GM21381 (cell line): ENCODE measurements around the gene KCTD20.

Source experiments
- ATAC-seq: cut with Tn5 transposase; IDR thresholded peaks from one replicate; pipeline ENCODE4 v1.9.1; 2021; ENCODE audit warnings: mild to moderate bottlenecking, moderate library complexity; ENCODE audit not compliant: unreplicated experiment

Gene KCTD20

DNA sequence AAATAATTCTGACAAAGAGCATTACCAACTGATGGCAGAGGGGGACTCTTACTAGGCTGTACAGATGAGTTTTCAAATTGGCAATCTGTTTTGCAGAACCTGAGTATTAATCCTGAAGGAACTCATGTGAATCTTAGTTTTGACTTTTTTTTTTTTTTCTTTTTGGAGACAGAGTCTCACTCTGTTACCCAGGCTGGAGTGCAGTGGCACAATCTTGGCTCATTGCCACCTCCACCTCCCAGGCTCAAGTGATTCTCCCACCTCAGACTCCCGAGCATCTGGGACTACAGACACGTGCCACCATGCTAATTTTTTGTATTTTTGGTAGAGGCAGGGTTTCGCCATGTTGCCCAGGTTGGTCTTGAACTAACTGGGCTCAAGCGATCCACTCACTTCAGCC is 49.3 kb downstream of the KCTD20 start:
- no peak for ATAC-seq

DNA sequence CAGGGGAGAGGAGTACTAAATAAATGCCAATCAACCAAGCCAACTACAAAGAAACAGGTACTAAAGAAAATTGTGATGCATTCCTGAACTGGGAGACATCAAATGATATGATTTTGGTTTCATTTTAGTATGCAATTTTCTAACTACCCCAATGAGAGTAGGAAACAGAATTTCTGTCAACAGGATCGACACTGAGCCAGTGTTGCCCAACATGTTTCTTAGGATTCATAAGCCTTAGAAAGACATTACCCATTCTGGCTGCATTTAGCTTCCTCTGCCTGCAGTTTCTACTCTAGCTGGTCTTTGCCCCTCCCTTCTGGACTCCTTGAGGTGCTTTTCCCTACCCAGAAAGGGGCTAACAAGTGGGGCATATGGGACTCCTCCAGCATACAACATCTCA is 49.8 kb downstream of the KCTD20 start:
- ATAC-seq = no peak

DNA sequence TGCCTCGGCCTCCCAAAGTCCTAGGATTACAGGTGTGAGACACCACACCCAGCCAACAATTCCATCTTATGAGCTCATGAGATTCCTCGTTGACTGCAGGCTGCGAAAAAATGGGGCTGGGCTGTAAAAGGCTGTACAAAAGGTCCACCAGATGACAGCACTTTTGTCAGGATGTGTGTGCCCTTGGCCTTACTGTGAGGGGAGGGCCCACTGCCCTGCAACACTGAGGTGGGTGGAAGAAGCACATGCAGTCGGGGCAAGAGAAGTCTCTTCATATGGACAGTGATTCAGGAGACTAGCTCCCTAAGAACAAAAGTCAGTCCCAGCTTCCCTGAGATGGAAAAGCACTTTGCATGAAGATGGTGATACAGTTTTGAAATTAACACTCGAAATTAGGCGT is 50.5 kb downstream of the KCTD20 start:
- no peak for ATAC-seq

DNA sequence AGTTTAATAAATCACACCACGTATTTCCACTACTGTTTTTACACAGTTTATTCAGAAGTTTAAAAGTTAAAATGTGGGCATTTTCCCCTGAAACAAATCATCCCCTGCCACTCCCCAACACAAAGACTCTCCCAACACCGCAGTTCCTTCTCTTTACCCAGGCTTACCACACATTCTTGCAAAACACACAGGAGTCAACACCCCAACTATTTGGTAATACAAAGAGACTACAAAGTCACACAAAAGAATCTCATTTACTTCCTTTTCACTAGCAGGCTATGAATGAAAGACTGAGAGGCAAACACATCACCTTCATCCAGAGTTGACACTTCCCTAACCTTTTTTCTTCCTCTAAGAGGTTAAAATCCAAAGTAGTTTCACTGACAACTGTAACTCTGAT is 51.1 kb downstream of the KCTD20 start:
- no peak for ATAC-seq

DNA sequence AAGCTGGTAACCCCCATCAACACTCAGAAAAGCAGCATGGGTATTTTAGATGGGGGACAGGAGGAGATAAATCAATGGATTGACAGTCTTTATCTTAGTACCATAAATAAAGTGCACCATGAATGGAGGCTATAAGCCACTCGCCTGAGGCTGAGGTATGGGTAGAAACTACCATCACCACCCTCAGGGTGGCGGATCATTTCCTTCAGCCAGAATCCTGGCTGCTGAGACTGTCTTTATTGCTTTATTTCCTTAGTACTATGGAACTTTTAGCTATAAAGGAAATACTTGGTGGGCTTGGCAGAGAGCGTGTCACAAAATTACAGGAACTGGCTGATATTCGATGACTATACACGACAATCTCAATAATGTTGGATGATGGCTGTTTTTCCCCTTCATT is 52.3 kb downstream of the KCTD20 start:
- ATAC-seq = no peak

DNA sequence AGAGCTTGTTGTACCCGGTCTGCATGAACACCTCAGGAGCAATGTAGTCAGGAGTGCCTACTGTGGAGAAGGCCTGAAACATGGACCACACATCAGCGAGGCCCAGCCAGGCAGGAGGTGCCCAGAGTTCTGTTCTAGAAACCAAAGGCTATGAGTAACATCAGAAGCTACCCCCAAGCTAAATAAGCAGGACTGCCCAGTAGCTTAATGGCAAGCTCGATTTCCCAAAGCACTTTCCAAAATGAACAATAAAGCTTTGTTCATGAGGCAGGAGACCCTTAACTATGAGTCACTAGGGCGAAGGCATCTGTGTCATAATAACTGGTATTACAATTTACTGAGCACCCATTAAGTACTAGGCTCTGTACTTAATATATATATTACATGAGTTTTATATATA is 57.1 kb downstream of the KCTD20 start:
- ATAC-seq = no peak

DNA sequence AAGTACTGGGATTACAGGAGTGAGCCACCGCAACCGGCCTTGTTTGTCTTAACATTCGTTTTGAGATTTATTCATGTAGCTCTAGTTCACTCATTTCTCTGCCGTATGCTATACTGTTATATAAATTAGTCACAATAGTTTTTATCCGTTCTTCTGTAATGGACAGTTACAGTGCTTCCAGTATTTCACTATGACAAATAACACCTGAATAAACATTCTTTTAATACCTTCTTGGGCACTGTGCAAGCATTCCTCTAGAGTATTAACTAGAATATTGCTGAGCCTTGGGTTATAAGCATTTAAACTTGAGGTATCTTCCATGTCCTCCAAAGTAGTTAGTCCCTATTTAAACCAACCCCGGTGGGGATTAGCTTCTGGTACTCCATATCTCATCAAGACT is 58.9 kb downstream of the KCTD20 start:
- ATAC-seq = no peak

DNA sequence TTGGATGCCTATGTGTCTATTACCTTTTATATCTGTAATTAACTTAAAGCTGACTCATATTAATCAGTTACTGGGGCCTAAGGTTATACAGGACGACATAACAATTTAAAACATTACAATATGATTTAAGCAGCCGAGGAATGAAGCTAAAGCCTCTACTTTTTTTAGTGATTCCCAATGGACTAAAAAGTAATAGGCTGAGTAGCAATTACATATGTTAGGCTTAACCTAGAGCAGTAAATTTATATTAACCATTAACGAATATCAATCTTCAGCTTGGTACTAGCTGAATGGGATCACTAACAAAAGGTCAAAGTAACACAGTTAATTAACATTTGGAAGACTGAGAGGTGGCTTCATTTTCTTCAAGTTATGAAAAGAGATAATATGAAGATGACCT is 61.4 kb downstream of the KCTD20 start:
- no peak for ATAC-seq

DNA sequence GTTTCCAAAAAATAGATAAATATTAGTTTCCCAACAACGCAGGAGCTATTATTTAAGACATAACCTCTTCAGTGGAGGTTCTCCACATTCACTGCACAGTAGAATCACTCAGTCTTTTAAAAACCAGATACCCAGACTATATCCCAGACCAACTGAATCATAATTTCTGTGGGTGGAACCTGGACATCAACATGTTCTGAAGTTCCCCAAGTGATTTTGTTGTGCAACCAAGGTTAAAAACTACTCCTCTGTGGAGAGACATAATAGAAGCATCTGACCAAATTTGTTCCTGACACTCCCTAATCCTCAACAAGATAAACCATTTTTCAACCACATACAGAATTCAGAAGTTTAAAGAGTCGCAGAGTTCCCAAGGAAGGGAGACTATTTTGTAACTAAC is 62.2 kb downstream of the KCTD20 start:
- no peak for ATAC-seq

DNA sequence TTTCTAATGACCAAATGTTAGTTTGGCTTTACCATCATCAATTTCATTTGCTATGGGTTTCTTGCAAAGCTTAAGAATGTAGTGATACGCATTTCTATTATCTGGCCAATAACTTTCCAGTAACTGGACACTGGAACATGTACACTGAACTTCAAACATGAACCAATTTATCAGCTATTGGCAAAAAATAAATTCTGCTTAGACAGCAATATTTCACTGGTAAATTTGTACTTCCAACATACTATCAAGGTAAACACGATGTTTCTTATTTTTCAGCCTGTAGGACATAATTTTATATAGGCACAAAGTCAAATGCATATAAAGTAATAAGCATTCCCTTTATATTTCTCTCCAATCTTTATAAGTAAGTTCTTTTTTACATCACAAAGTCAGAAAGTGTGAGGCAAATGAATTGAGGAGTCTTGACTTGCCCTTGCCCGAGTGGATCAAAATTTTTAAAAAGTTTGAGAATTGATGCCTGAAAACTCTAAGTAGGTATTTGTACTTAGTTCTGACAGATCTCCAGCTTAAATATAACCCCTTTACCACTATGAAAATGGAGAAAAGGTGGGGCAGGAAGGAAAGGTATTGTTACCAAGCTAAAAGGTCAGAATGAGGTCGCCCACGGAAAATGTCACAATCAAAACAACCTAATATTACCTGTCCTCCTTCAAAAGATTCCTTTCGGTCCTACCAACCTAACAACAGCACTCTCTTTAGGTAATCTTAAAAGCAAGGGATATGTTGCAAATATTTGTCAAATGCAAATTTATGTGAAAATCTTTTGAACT is 63.1 kb downstream of the KCTD20 start:
- ATAC-seq = no peak

DNA sequence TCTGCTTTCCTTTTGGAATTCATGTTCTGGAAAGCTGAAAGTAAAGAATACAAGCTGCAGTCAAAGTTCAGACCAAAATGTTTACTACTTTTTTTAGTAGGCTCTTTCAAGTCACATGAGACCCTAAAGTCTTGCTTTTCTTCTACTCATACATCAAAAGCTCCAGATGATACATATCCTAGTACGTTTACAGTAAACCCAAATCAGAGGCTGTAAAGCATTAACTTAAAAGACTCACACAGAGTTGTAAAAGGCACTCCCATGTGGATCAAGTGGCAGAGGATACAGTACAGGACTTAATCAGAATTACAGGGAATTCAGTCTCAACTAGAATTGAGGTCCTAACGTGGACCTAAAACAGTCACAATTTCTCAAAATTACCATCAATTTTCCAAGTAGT is 63.8 kb downstream of the KCTD20 start:
- no peak for ATAC-seq

DNA sequence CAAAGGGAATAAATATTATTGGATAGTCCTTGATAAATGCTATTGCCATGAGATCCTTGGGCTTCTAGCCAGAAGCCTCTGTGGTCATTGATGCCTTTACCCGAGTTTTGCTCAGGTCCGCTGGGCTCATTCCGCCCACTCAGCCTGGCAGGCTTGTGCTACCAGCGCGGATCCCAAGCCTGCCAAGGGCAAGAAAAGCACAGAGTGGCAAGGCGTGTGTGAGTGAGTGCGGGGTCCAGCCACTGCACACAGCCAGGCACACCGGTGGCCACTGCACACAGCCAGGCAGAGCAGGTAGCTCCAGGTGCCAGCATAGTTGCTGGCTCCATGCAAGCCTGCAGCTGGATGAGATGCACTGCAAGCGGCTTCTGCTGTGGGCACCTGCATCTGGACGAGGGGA is 65.7 kb downstream of the KCTD20 start:
- ATAC-seq = no peak

DNA sequence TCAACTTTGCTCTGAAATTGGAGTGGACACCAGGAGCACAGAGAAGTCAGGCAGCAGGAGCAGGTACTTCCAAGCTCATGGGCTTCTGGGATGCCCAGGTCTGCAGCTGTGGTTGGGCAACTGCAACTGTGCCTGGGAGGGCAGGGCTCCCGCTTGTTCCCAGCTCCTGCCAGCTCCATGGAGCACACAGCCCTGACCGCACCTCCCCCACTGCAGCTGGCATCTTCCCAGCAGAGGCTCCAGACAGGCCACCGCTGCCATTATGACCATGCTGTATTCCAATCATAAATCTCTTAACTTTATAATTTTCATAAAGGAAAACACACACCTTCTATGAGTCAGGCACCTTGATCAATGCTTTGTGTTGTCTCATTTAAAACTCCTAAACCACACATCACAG is 67.6 kb downstream of the KCTD20 start:
- ATAC-seq = no peak

DNA sequence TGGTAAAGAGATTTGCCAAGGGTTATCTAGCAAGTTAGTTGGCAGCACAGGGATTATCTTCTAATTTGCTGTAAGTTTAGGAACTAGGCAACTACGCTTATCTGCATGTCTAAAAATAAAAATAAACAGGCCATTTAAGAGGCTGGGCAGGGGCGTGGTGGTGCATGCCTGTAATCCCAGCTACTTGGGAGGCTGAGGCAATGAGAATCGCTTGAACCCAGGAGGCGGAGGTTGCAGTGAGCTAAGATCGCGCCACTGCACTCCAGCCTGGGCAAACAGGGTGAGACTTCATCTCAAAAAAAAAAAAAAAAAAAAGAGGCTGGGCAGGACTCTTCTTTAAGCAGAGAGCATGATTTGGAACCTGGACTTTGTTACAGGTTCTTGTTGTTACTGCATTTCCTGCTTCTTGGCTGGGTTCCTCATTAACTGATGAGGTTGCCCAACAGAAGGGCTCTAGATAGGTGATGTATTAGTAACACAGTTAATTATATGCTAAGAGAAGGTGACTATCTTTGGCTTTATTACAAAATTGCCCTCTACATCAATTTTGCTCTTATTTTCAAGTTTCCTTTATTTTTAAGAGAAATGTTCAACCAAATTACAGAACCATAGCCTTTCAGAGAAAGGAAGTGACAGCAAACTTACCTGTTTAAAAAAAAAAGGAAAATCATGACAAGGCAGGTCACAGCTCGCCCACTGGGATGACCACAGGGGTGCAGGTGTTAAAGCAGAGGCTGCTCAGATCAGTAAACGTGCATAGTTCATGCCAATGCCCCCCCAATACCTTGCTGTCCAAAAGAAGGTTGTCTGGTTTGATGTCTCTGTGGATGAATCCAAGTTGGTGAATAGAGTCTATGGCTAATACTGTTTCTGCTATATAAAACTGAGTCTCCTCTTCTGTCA is 72.0 kb downstream of the KCTD20 start:
- ATAC-seq = no peak

DNA sequence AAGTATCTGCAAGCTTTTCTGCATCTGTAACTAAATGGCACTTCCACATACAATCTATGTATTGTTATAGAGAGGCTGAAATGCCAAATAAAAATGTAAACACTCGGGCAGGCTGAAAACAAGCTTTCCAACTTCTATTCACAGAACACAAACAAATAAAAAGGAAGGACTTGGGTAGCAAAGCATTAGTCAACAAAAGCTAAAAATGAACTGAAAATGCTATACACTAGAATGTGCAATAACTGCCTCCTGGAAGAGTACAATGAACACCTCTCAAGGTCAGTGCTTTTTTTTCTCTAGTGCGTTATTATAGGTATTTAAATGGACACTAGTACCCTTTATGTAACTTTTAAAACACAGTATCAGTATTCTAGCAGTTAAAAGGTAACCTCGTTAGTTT is 73.0 kb downstream of the KCTD20 start:
- ATAC-seq = no peak

DNA sequence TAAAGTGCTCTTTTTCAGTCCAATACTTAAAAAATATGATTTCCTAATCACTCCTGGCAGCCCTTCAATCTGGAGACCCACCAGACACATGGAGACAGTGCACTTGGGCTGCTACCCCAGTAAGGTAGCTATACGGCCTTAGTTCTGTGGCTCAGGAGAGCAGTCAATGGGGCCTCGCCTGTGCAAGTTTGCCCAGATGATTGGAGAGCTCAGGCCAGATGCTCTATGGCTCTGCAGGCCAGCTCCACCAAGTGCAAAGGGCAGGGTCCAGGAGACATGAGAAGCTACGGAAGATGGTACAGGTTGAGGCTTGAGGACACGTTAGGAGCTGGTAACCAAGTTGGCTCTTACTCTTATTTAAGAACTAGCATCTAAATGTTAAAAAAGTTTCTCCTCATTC is 73.8 kb downstream of the KCTD20 start:
- ATAC-seq = no peak

DNA sequence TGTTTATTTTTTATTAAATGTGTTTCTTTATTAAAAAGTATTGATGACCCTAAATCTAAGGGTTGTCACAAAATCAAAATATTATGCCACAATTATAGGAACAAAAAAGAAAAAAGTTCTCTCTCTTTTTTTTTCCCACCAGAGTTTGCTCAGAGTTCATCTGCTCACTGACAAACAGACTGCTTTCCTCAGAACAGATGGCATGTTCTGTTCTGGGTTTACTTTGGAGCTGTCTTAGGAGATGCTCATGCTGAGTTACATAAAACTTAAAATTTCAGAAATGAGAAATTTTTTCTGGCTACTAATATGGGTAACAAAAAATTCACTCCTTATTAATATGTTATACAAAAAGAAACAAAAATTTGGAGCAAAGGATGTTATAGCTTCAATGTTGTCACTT is 74.2 kb downstream of the KCTD20 start:
- no peak for ATAC-seq

DNA sequence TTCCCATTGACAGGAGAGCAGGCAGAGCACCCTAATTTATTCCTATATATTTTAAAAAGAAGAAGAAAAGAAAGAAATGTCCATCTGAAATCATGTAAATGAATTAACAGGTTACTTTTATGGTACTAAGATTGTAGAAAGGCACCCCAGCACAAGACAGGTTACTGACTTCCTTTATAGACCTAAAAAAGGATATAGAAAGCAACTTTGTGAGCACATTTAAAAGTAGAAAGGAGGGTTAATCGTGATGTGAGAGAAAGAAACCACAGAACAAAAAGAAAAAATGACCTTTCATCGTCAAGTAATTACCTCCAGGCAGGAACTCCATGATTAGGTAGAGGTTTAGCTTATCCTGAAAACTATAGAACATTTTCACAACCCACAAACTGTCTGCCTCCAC is 74.6 kb downstream of the KCTD20 start:
- ATAC-seq = no peak

DNA sequence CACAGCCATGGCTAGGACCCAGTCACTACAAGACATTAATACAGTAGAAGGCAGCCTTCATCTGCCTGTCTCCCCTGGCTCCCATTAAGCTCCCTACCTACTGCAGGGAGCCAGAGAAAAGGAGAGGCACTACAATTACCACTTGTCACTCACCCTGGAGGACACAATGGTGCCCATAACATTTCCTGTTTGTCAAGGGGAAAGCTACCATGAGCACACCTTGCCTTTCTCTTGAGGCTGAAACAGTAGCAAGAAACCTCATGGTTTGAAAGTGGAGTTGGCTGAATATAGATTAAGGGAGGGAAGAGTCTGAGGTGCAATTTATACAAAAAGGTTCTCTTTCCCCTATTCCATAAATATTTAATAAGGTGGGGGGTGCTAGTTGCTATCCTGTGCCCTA is 76.6 kb downstream of the KCTD20 start:
- no peak for ATAC-seq

DNA sequence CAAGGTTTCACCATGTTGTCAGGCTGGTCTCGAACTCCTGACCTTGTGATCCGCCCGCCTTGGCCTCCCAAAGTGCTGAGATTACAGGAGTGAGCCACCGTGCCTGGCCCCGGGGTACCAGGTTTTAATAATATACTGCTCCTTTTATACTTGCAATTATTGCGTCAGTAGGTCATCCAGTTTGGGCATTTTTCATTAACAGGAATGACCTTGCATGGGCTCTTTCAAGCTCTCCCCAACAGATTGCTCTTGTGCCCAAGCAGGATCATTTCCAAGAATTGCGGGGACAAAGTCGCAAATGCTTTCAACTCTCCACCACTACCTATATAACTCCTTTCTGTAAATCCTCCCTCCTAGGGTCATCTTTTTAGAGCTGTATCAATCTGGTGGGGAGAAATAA is 80.7 kb downstream of the KCTD20 start:
- ATAC-seq = no peak

DNA sequence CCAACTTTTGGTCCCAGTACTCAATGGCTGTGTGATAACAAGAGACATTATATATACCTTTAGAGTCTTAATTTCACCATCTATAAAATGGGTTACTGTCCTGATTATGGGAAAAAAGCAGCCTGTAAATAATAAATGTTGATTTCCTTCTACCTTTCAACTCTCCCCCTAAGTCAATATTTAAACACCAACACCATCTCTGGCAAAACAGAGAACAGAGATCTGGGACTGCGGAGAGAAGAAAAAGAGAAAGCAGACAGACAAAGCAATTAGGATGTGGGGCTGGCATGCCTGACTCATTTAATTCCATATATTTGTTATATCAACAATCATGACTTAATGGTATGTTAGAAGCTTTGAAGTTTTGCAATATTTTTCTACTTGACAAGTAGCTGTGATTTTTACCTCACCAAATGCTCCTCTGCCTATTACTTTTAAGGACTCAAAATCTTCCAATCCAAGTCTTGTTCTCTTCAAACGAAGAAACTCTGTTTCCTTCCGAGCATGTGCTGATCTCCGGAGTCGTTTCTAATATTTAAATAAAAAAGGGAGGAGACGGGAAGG is 81.2 kb downstream of the KCTD20 start:
- ATAC-seq = no peak

DNA sequence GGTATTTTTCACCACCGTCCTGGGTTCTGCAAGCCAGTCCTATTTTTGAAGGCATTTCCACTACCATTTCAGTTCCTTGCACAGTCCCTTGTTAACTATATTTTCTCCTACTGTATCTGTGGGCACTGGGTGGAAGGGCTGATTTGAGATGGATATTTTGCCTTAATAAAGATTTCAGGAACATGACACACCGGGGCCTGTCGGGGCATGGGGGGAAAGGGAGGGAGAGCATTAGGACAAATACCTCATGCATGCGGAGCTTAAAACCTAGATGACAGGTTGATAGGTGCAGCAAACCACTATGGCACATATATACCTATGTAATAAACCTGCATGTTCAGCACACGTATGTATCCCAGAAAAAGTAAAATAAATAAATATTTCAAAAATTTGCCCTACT is 82.1 kb downstream of the KCTD20 start:
- no peak for ATAC-seq
